ENCODE measurements around the gene LDLRAP1.

- TF ChIP-seq CTCF (IDR thresholded peaks at IDR 0.05) (peak in 2 of 4 experiments; percentile 50 to 54), POLR2A (IDR thresholded peaks at IDR 0.05) (no peak)
Measured at GRCh38 chr1:25568090-25568833, 24.9 kb downstream of the LDLRAP1 start.

Measured in prostate gland (tissue), 2 donors.